Endodermal cell (in vitro differentiated cells): ENCODE data around the gene PRKCA. TPM values are rescaled to one million over a fixed set of nuclear protein-coding genes. Genes with fewer than 3 reads are reported as not detected.

Experiments used
- DNase-seq: peaks from one replicate; pipeline ENCODE4 v3.0.0-alpha.2; 2017
- H3K27ac ChIP-seq: 2 replicates; pipeline ENCODE4 v1.5.1; 2013; ENCODE audit warnings: mild to moderate bottlenecking, low read depth, low read length, moderate library complexity
- H3K27me3 ChIP-seq: 2 replicates; pipeline ENCODE4 v1.6.1; 2013; ENCODE audit warnings: mild to moderate bottlenecking, low read length, moderate library complexity; ENCODE audit not compliant: insufficient read depth, control insufficient read depth, poor library complexity, severe bottlenecking
- H3K36me3 ChIP-seq: 2 replicates; pipeline ENCODE4 v1.7.0; 2013; ENCODE audit warnings: mild to moderate bottlenecking, low read length, moderate library complexity; ENCODE audit not compliant: control insufficient read depth, insufficient read depth
- H3K4me1 ChIP-seq: one replicate; pipeline ENCODE4 v1.7.0; 2013; ENCODE audit warnings: low read length; ENCODE audit not compliant: control insufficient read depth, insufficient read depth
- H3K4me3 ChIP-seq: 2 replicates; pipeline ENCODE4 v1.5.1; 2013; ENCODE audit warnings: mild to moderate bottlenecking, low read length, moderate library complexity
- H3K9ac ChIP-seq: 2 replicates; pipeline ENCODE4 v1.6.1; 2013; ENCODE audit warnings: mild to moderate bottlenecking, low read length, moderate library complexity; ENCODE audit not compliant: poor library complexity, severe bottlenecking; ENCODE audit errors: extremely low read depth
- H3K9me3 ChIP-seq: 2 replicates; pipeline ENCODE4 v1.6.1; 2013; ENCODE audit warnings: mild to moderate bottlenecking, low read length, moderate library complexity; ENCODE audit not compliant: control insufficient read depth
- H3K27ac Mint-ChIP-seq: 2 replicates; pipeline ENCODE4 v1.8.0; 2020; ENCODE audit warnings: mixed read lengths
- H3K27me3 Mint-ChIP-seq: 2 replicates; pipeline ENCODE4 v1.8.0; 2021; ENCODE audit warnings: mild to moderate bottlenecking, mixed read lengths; ENCODE audit not compliant: insufficient read depth
- H3K36me3 Mint-ChIP-seq: 2 replicates; pipeline ENCODE4 v1.8.0; 2020; ENCODE audit warnings: low read depth, mixed read lengths
- H3K4me1 Mint-ChIP-seq: 2 replicates; pipeline ENCODE4 v1.8.0; 2020; ENCODE audit warnings: mixed read lengths
- H3K4me3 Mint-ChIP-seq: 2 replicates; pipeline ENCODE4 v1.8.0; 2020; ENCODE audit warnings: mild to moderate bottlenecking, moderate library complexity, mixed read lengths
- H3K9me3 Mint-ChIP-seq: 2 replicates; pipeline ENCODE4 v1.8.0; 2020; ENCODE audit warnings: mild to moderate bottlenecking, mixed read lengths
- CTCF ChIP-seq: fragments of 200-600 bp; sonication (generic); conservative IDR thresholded peaks from 2 replicates; pipeline ENCODE4 v1.5.0; 2021; ENCODE audit warnings: antibody characterized with exemption, mild to moderate bottlenecking
- WGBS, 2 experiments: methylation state at CpG; one replicate each; pipeline versions ENCODE4 v1.1.5 to v1.1.7; 2013; ENCODE audit warnings: missing lambda C conversion rate in 2 of 2, mixed read lengths in 1 of 2; ENCODE audit not compliant: insufficient coverage in 1 of 2, insufficient read length in 1 of 2; 5-methylcytosine and 5-hydroxymethylcytosine counted together
- total RNA-seq, 2 donors: library from RNA; stranded (reverse); fragmentation: NEBNext Ultra II Directional in 1 of 2; extraction: Animal tissue kit (Norgen Biotek cat#: 25700) in 1 of 2; gene quantifications; 2 replicates in 1 of 2; 3 replicates in 1 of 2; pipeline ENCODE4 v1.2.1, GENCODE V29; 2021

PRKCA gene
- total RNA-seq, 2 donors from 2014 or later = 8.7 to 14.6 TPM

GRCh38 chr17:66814570-66814969, 512.2 kb downstream of the PRKCA start:
- Mint-ChIP-seq H3K36me3 (no peaks in the 10 kb centered on the region), H3K27me3 (peaks cover 2% of the 10 kb centered on the region), H3K9me3 (peaks cover 17% of the 10 kb centered on the region), H3K4me1 (no peaks in the 10 kb centered on the region), H3K4me3 (no peak overlapping the region), H3K27ac (no peak overlapping the region)
- Histone ChIP-seq H3K4me3 (no peak overlapping the region), H3K27ac (no peak overlapping the region), H3K36me3 (no peaks in the 10 kb centered on the region), H3K9ac (no peak overlapping the region), H3K27me3 (no peaks in the 10 kb centered on the region), H3K4me1 (no peaks in the 10 kb centered on the region), H3K9me3 (peaks cover 12% of the 10 kb centered on the region)
- 85 to 100% methylated on average over 1 to 3 of the region's 5 CpGs for WGBS, 2 experiments
- no peak for TF ChIP-seq CTCF
- peak; percentile 43 for DNase-seq

- Mint-ChIP-seq H3K4me3 (no peak overlapping the region), H3K9me3 (peaks cover 17% of the 10 kb centered on the region), H3K27me3 (peaks cover 2% of the 10 kb centered on the region), H3K36me3 (no peaks in the 10 kb centered on the region), H3K4me1 (no peaks in the 10 kb centered on the region), H3K27ac (no peak overlapping the region)
- no peak overlapping the region for H3K9ac ChIP-seq
- no peak for DNase-seq
- no peaks in the 10 kb centered on the region for H3K4me1 ChIP-seq
- H3K27ac ChIP-seq = no peak overlapping the region
- WGBS, 2 experiments = 89 to 97% methylated on average over 1 of the region's 1 CpG
- TF ChIP-seq CTCF = no peak
- no peaks in the 10 kb centered on the region for H3K27me3 ChIP-seq
- H3K9me3 ChIP-seq = peaks cover 12% of the 10 kb centered on the region
- H3K4me3 ChIP-seq = no peak overlapping the region
- no peaks in the 10 kb centered on the region for H3K36me3 ChIP-seq
Measured at GRCh38 chr17:66817750-66818149, 515.3 kb downstream of the PRKCA start.

GRCh38 chr17:66819466-66819865, 517.1 kb downstream of the PRKCA start:
- WGBS, 2 experiments = 94% methylated on average over 5 to 6 of the region's 6 CpGs
- no peaks in the 10 kb centered on the region for H3K4me1 Mint-ChIP-seq
- no peak overlapping the region for H3K27ac Mint-ChIP-seq
- H3K9me3 ChIP-seq = peaks cover 12% of the 10 kb centered on the region
- H3K27ac ChIP-seq = no peak overlapping the region
- H3K36me3 ChIP-seq = no peaks in the 10 kb centered on the region
- H3K27me3 Mint-ChIP-seq = peaks cover 2% of the 10 kb centered on the region
- no peak for DNase-seq
- no peak overlapping the region for H3K4me3 ChIP-seq
- TF ChIP-seq CTCF = no peak
- H3K36me3 Mint-ChIP-seq = no peaks in the 10 kb centered on the region
- no peak overlapping the region for H3K9ac ChIP-seq
- no peaks in the 10 kb centered on the region for H3K4me1 ChIP-seq
- H3K9me3 Mint-ChIP-seq = peaks cover 17% of the 10 kb centered on the region
- no peak overlapping the region for H3K4me3 Mint-ChIP-seq
- no peaks in the 10 kb centered on the region for H3K27me3 ChIP-seq
